ENCODE measurements around the gene URGCP. TPM values are rescaled to one million over a fixed set of nuclear protein-coding genes. Genes with fewer than 3 reads are reported as not detected.
A peak's percentile ranks its signal among the peaks of the same experiment; 100 is the strongest.

The URGCP gene
- total and polyA plus RNA-seq, 3 experiments from 2014 or later = 33.1 to 37.8 (median 34.7) TPM

- H3K9me3 Mint-ChIP-seq = no peaks in the 10 kb centered on the region
- CTCF ChIA-PET = interaction anchor here (1.0 kb wide), 1 partner anchor 9 kb away, joined by 3 read pairs; no protein-coding TSS in a partner anchor
- H3K4me3 ChIP-seq (ENCODE audit: low read length) = no peak overlapping the region
- peak overlapping the region; percentile 34 to 92 (median 84) for H3K27ac Mint-ChIP-seq
- peaks cover 21 to 22% (median 22%) of the 10 kb centered on the region in 3 donors for H3K4me1 Mint-ChIP-seq
- peak overlapping the region; percentile 91 to 98 (median 95) for H3K4me3 Mint-ChIP-seq
- H3K27ac ChIP-seq (ENCODE audit: low read depth, low read length) = no peak overlapping the region
- no peak for DNase-seq
- H3K36me3 ChIP-seq (ENCODE audit: insufficient read depth, low read length) = peaks cover 14% of the 10 kb centered on the region
- H3K4me1 ChIP-seq (ENCODE audit: insufficient read depth, low read length) = peaks cover 19% of the 10 kb centered on the region
- H3K27me3 ChIP-seq (ENCODE audit: insufficient read depth, low read length, poor library complexity, severe bottlenecking) = no peaks in the 10 kb centered on the region
- no peaks in the 10 kb centered on the region for H3K9me3 ChIP-seq (ENCODE audit: low read length)
- POLR2A ChIA-PET = no interaction called here
- H3K36me3 Mint-ChIP-seq = peaks cover 4 to 37% (median 15%) of the 10 kb centered on the region in 3 donors
- no peaks in the 10 kb centered on the region for H3K27me3 Mint-ChIP-seq
Measured at GRCh38 chr7:43868181-43868580, 38.2 kb downstream of the URGCP start.

DNA sequence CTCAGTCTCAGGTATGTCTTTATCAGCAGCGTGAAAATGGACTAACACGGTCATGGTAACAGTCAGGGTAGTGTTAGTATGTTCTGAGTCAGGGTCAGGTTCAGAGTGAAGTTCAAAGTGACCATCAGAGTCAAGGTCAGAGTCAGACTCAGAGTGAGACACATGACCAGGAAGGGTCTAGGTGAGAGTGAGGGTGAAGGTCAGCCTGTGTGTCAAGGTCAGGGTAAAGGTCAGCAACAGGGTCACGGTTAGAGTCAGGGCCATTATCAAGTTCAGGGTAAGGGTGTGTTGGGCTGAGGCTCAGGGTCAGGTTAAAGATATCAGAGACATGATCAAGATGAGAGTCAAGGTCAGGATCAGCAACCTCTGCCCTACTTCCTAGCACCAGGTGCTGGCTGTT, 41.1 kb downstream of the URGCP start:
- Histone ChIP-seq H3K4me3 (ENCODE audit: low read length) (no peak overlapping the region), H3K27me3 (ENCODE audit: insufficient read depth, low read length, poor library complexity, severe bottlenecking) (no peaks in the 10 kb centered on the region), H3K9me3 (ENCODE audit: low read length) (no peaks in the 10 kb centered on the region), H3K36me3 (ENCODE audit: insufficient read depth, low read length) (peaks cover 14% of the 10 kb centered on the region), H3K4me1 (ENCODE audit: insufficient read depth, low read length) (peaks cover 18% of the 10 kb centered on the region), H3K27ac (ENCODE audit: low read depth, low read length) (no peak overlapping the region)
- Mint-ChIP-seq H3K4me1 (peaks cover 20 to 21% (median 21%) of the 10 kb centered on the region in 3 donors), H3K27me3 (no peaks in the 10 kb centered on the region), H3K36me3 (peaks cover 4 to 37% (median 15%) of the 10 kb centered on the region in 3 donors), H3K27ac (peak overlapping the region in 2 of 8 donors; percentile 18 to 62), H3K9me3 (no peaks in the 10 kb centered on the region), H3K4me3 (peak overlapping the region in 2 of 7 donors; percentile 43 to 64)
- ChIA-PET POLR2A (interaction anchor here (0.6 kb wide), 1 partner anchor 182 kb away, joined by 3 read pairs; no protein-coding TSS in a partner anchor), CTCF (no interaction called here)
- DNase-seq = no peak

DNA sequence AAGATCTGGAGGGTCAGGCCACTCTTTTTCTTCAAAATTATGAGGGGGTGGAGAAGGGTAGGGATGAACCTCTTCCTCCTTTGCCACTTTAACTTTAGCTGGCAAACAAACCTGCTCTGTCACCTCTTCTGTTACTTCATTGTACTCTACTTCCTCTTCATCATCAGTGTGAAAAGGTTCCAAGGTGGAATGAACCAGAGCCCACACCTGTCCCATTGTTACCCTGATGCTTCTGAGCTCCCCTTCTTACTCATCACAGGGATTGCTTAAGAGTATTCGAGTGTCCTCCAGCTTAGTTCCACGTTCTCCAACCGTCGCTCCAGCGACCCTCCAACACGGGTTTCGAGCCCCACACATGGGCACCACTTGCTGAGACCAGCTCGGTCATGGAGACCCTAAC, 42.3 kb downstream of the URGCP start:
- Mint-ChIP-seq H3K27ac (no peak overlapping the region), H3K9me3 (no peaks in the 10 kb centered on the region), H3K27me3 (no peaks in the 10 kb centered on the region), H3K4me3 (no peak overlapping the region), H3K36me3 (peaks cover 4 to 31% (median 15%) of the 10 kb centered on the region in 3 donors), H3K4me1 (peaks cover 12 to 13% (median 13%) of the 10 kb centered on the region in 3 donors)
- ChIA-PET CTCF (no interaction called here), POLR2A (no interaction called here)
- Histone ChIP-seq H3K4me1 (ENCODE audit: insufficient read depth, low read length) (peaks cover 11% of the 10 kb centered on the region), H3K4me3 (ENCODE audit: low read length) (no peak overlapping the region), H3K36me3 (ENCODE audit: insufficient read depth, low read length) (peaks cover 14% of the 10 kb centered on the region), H3K27me3 (ENCODE audit: insufficient read depth, low read length, poor library complexity, severe bottlenecking) (no peaks in the 10 kb centered on the region), H3K27ac (ENCODE audit: low read depth, low read length) (no peak overlapping the region), H3K9me3 (ENCODE audit: low read length) (no peaks in the 10 kb centered on the region)
- DNase-seq = no peak

DNA sequence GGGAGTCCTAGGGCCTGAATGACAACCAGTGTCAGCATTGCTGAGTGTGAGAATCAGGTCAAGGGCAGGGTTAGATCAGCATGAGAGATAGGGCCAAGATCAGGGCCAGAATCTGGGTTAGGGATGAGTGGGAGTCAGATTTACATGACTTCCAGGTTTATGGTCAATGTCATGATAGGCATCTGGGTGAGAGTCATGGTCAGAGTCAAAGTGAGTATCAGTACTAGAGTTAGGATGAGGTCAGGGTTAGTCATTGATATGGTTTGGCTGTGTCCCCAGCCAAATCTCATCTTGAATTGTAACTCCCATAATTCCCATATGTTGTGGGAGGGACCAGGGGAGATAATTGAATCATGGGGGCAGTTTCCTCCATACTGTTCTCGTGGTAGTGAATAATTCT, 49.4 kb downstream of the URGCP start:
- no peaks in the 10 kb centered on the region for H3K9me3 Mint-ChIP-seq
- no peak overlapping the region for H3K27ac Mint-ChIP-seq
- Histone ChIP-seq H3K9me3 (ENCODE audit: low read length) (no peaks in the 10 kb centered on the region), H3K36me3 (ENCODE audit: insufficient read depth, low read length) (no peaks in the 10 kb centered on the region), H3K4me1 (ENCODE audit: insufficient read depth, low read length) (no peaks in the 10 kb centered on the region), H3K27me3 (ENCODE audit: insufficient read depth, low read length, poor library complexity, severe bottlenecking) (no peaks in the 10 kb centered on the region), H3K4me3 (ENCODE audit: low read length) (no peak overlapping the region), H3K27ac (ENCODE audit: low read depth, low read length) (no peak overlapping the region)
- no peak overlapping the region for H3K4me3 Mint-ChIP-seq
- no peaks in the 10 kb centered on the region for H3K36me3 Mint-ChIP-seq
- ChIA-PET POLR2A (no interaction called here), CTCF (no interaction called here)
- H3K4me1 Mint-ChIP-seq = no peaks in the 10 kb centered on the region
- no peak for DNase-seq
- peaks cover 0 to 1% of the 10 kb centered on the region in 2 donors for H3K27me3 Mint-ChIP-seq

DNA sequence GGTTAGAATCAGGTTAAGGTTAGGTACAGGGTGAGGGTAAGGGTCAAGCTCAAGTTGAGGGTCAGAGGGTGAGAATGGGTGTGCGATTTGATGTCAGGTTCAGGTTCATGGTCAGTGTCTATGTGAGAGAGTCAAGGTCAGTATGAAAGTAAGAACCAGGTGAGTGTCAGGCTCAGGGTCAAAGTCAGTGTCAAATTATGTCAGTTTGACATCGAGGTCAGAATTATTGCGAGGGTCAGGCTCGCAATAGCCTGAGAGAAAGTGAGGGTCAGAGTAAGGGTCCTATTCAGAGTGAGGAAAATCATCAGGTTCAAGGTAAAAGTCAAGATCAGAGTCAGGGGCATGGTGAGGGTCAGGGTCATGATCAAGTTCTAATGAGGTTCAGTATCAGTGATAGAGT, 50.1 kb downstream of the URGCP start:
- H3K36me3 ChIP-seq (ENCODE audit: insufficient read depth, low read length) = no peaks in the 10 kb centered on the region
- no peaks in the 10 kb centered on the region for H3K36me3 Mint-ChIP-seq
- H3K27ac ChIP-seq (ENCODE audit: low read depth, low read length) = no peak overlapping the region
- H3K4me3 Mint-ChIP-seq = no peak overlapping the region
- no peaks in the 10 kb centered on the region for H3K27me3 ChIP-seq (ENCODE audit: insufficient read depth, low read length, poor library complexity, severe bottlenecking)
- H3K9me3 Mint-ChIP-seq = no peaks in the 10 kb centered on the region
- no peaks in the 10 kb centered on the region for H3K9me3 ChIP-seq (ENCODE audit: low read length)
- no peak overlapping the region for H3K27ac Mint-ChIP-seq
- H3K4me3 ChIP-seq (ENCODE audit: low read length) = no peak overlapping the region
- H3K27me3 Mint-ChIP-seq = peaks cover 0 to 1% of the 10 kb centered on the region in 2 donors
- no peaks in the 10 kb centered on the region for H3K4me1 Mint-ChIP-seq
- ChIA-PET POLR2A (no interaction called here), CTCF (interaction anchor here (0.8 kb wide), 1 partner anchor 22 kb away, joined by 3 read pairs; no protein-coding TSS in a partner anchor)
- no peak for DNase-seq
- H3K4me1 ChIP-seq (ENCODE audit: insufficient read depth, low read length) = no peaks in the 10 kb centered on the region

DNA sequence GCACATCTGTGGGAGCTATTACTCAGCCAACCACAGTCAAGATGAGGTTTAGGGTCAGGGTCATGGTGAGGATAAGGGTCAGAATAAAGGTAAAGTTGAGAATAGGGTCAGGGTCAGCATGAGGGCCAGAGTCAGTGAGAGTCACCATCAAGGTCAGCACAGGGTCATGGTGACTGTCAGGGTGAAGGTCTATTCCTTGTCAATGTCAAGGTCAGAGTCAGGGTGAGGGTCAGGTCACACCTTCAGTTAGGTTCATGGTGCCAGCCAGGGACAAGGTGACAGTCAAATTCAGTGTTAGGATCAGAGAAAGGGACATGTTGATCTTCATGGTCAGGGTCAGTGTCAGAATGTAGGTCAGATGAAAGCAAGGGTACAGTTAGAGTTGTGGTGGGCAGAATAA, 51.2 kb downstream of the URGCP start:
- POLR2A ChIA-PET = no interaction called here
- no peak overlapping the region for H3K27ac Mint-ChIP-seq
- H3K4me1 Mint-ChIP-seq = no peaks in the 10 kb centered on the region
- no peaks in the 10 kb centered on the region for H3K9me3 ChIP-seq (ENCODE audit: low read length)
- H3K9me3 Mint-ChIP-seq = no peaks in the 10 kb centered on the region
- no peak overlapping the region for H3K27ac ChIP-seq (ENCODE audit: low read depth, low read length)
- no peak overlapping the region for H3K4me3 ChIP-seq (ENCODE audit: low read length)
- no peaks in the 10 kb centered on the region for H3K4me1 ChIP-seq (ENCODE audit: insufficient read depth, low read length)
- no peak for DNase-seq
- H3K27me3 Mint-ChIP-seq = peaks cover 0 to 1% of the 10 kb centered on the region in 2 donors
- H3K36me3 ChIP-seq (ENCODE audit: insufficient read depth, low read length) = no peaks in the 10 kb centered on the region
- H3K4me3 Mint-ChIP-seq = no peak overlapping the region
- CTCF ChIA-PET = no interaction called here
- H3K36me3 Mint-ChIP-seq = no peaks in the 10 kb centered on the region
- H3K27me3 ChIP-seq (ENCODE audit: insufficient read depth, low read length, poor library complexity, severe bottlenecking) = no peaks in the 10 kb centered on the region

- H3K36me3 Mint-ChIP-seq = no peaks in the 10 kb centered on the region
- no peaks in the 10 kb centered on the region for H3K9me3 Mint-ChIP-seq
- POLR2A ChIA-PET = no interaction called here
- H3K36me3 ChIP-seq (ENCODE audit: insufficient read depth, low read length) = no peaks in the 10 kb centered on the region
- H3K4me3 ChIP-seq (ENCODE audit: low read length) = no peak overlapping the region
- H3K9me3 ChIP-seq (ENCODE audit: low read length) = no peaks in the 10 kb centered on the region
- H3K4me3 Mint-ChIP-seq = no peak overlapping the region
- no peak for DNase-seq
- peaks cover 3 to 6% of the 10 kb centered on the region in 2 donors for H3K27me3 Mint-ChIP-seq
- CTCF ChIA-PET = interaction anchor here (0.6 kb wide), 1 partner anchor 113 kb away, joined by 3 read pairs; no protein-coding TSS in a partner anchor
- H3K4me1 ChIP-seq (ENCODE audit: insufficient read depth, low read length) = no peaks in the 10 kb centered on the region
- no peak overlapping the region for H3K27ac ChIP-seq (ENCODE audit: low read depth, low read length)
- H3K27me3 ChIP-seq (ENCODE audit: insufficient read depth, low read length, poor library complexity, severe bottlenecking) = no peaks in the 10 kb centered on the region
- peak overlapping the region in 1 of 8 donors; percentile 55 for H3K27ac Mint-ChIP-seq
- H3K4me1 Mint-ChIP-seq = no peaks in the 10 kb centered on the region
Measured at GRCh38 chr7:43851805-43852204, 54.6 kb downstream of the URGCP start.

DNA sequence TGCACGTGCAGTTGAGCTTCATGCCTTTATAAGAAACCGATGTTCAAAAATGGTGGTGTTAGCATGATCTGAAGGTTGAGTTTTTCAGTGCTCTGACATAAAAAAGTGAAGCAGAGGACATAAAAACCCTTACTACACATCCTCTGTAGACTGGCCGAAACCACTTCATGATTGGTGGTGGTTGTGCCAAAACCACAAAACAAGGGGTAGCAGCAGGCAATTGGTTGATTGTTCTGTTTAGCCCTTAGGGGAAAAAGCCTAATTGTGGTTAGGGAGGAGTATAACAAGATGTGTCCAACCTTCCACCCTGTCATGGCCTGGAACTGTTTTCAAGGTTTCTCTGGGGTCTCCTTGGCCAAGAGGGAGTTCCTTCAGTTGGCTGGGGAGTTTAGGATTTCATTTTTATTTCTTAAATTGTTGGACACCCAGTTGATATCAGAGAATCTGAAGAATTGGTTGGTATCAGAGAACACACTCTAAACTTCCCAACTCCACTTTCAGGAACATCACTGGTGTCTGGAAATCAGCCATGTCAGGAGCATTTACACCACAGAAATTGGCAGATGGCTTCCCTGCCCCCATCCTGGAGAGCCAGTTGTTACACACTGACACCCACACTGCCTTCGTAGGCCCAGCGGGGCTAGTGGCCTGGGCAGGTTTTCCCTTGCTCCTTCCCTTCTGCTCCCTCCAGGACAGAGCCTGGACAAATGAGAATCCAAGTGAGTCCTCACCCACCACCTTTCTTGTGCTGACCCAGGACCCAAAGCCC, 55.9 kb downstream of the URGCP start:
- H3K27ac Mint-ChIP-seq = no peak overlapping the region
- H3K4me3 Mint-ChIP-seq = no peak overlapping the region
- H3K27me3 ChIP-seq (ENCODE audit: insufficient read depth, low read length, poor library complexity, severe bottlenecking) = no peaks in the 10 kb centered on the region
- no peak overlapping the region for H3K27ac ChIP-seq (ENCODE audit: low read depth, low read length)
- no peak overlapping the region for H3K4me3 ChIP-seq (ENCODE audit: low read length)
- H3K36me3 Mint-ChIP-seq = no peaks in the 10 kb centered on the region
- H3K9me3 Mint-ChIP-seq = no peaks in the 10 kb centered on the region
- no peaks in the 10 kb centered on the region for H3K9me3 ChIP-seq (ENCODE audit: low read length)
- CTCF ChIA-PET = interaction anchor here (4.1 kb wide), 1 partner anchor 12 kb away, joined by 25 read pairs; no protein-coding TSS in a partner anchor
- H3K4me1 Mint-ChIP-seq = no peaks in the 10 kb centered on the region
- no peaks in the 10 kb centered on the region for H3K4me1 ChIP-seq (ENCODE audit: insufficient read depth, low read length)
- DNase-seq = no peak
- peaks cover 3 to 8% of the 10 kb centered on the region in 2 donors for H3K27me3 Mint-ChIP-seq
- no peaks in the 10 kb centered on the region for H3K36me3 ChIP-seq (ENCODE audit: insufficient read depth, low read length)
- POLR2A ChIA-PET = no interaction called here
